Measurements from ENCODE around the gene THSD4. TPM values are rescaled to one million over a fixed set of nuclear protein-coding genes. Genes with fewer than 3 reads are reported as not detected.

The THSD4 gene
- total RNA-seq, 1 donor from 2014 or later, result 73.5 TPM

DNA sequence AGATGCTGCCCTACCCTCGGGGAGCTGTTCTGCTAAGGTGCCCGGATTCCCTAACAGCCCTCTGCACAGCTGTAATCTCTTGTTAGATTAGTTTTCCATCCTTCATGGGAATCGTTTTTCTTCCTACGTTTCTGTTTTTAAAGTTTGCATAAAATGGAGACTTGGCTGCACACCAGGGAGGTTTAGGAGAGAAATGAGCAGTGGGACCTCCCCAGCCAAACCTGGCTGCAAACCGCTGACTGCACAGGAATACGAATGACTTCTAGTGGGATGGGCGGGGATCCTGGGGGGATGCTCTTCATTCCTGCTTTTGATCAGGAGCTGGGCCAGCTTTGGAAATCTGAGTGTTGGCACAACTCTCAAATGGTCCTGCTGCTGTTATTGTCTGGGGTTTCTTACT is 77.5 kb downstream of the THSD4 start:
- H3K4me3 ChIP-seq (ENCODE audit: low read depth, low read length), result no peak overlapping the region
- TF ChIP-seq, protein P1, sequence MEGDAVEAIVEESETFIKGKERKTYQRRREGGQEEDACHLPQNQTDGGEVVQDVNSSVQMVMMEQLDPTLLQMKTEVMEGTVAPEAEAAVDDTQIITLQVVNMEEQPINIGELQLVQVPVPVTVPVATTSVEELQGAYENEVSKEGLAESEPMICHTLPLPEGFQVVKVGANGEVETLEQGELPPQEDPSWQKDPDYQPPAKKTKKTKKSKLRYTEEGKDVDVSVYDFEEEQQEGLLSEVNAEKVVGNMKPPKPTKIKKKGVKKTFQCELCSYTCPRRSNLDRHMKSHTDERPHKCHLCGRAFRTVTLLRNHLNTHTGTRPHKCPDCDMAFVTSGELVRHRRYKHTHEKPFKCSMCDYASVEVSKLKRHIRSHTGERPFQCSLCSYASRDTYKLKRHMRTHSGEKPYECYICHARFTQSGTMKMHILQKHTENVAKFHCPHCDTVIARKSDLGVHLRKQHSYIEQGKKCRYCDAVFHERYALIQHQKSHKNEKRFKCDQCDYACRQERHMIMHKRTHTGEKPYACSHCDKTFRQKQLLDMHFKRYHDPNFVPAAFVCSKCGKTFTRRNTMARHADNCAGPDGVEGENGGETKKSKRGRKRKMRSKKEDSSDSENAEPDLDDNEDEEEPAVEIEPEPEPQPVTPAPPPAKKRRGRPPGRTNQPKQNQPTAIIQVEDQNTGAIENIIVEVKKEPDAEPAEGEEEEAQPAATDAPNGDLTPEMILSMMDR (conservative IDR thresholded peaks at IDR 0.05; ENCODE audit: low read depth, low read length), result no peak
- no peak for DNase-seq (ENCODE audit: low read depth)

DNA sequence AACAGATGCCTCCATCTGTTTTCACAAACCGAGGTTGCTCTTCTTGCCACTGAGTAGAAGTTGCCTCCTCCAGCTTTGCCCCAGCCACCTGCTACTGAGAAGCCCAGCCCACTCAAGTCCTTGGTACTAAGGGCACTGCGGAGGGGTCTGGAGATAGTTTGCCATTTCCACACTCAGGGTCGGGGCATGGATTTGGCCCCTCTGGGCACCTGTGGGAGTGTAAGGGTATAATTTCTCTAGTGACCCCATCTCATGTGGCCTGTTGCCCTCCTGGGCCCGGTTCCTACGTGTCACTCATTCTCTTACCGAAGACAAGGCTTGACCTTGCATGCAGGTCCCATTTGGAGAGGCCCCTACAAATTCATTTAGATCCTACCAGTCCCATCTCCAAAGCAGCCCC is 79.0 kb downstream of the THSD4 start:
- TF ChIP-seq, protein P1 (conservative IDR thresholded peaks at IDR 0.05; ENCODE audit: low read depth, low read length), result no peak
- DNase-seq (ENCODE audit: low read depth), result no peak
- H3K4me3 ChIP-seq (ENCODE audit: low read depth, low read length), result no peak overlapping the region

DNA sequence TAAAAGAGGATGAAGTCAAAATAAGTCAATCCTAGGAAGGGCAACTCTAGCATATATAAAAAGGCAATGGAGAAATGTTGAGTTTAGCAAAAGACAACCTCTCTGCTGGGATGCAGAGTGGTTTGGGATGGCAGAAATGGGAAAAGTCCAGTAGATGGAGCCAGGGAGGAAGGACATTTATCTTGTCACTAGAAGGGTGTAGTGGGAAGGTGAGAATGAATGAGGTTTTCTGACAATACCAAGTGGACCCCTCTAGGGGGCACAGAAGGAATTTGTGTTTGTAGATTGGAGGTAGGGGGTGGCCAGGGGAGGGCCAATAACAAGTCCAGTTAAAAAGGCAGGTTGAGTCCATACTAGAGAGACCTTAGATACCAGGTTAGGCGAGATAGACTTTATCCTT is 80.0 kb downstream of the THSD4 start:
- TF ChIP-seq, protein P1 (conservative IDR thresholded peaks at IDR 0.05; ENCODE audit: low read depth, low read length), result peak; percentile 49
- no peak overlapping the region for H3K4me3 ChIP-seq (ENCODE audit: low read depth, low read length)
- no peak for DNase-seq (ENCODE audit: low read depth)

GRCh38 chr15:71197620-71198019 is 82.3 kb downstream of the THSD4 start:
- no peak for DNase-seq (ENCODE audit: low read depth)
- H3K4me3 ChIP-seq (ENCODE audit: low read depth, low read length), result no peak overlapping the region
- TF ChIP-seq, protein P1 (conservative IDR thresholded peaks at IDR 0.05; ENCODE audit: low read depth, low read length), result no peak

GRCh38 chr15:71198846-71199245 is 83.6 kb downstream of the THSD4 start:
- H3K4me3 ChIP-seq (ENCODE audit: low read depth, low read length), result no peak overlapping the region
- no peak for DNase-seq (ENCODE audit: low read depth)
- TF ChIP-seq, protein P1 (conservative IDR thresholded peaks at IDR 0.05; ENCODE audit: low read depth, low read length), result no peak

DNA sequence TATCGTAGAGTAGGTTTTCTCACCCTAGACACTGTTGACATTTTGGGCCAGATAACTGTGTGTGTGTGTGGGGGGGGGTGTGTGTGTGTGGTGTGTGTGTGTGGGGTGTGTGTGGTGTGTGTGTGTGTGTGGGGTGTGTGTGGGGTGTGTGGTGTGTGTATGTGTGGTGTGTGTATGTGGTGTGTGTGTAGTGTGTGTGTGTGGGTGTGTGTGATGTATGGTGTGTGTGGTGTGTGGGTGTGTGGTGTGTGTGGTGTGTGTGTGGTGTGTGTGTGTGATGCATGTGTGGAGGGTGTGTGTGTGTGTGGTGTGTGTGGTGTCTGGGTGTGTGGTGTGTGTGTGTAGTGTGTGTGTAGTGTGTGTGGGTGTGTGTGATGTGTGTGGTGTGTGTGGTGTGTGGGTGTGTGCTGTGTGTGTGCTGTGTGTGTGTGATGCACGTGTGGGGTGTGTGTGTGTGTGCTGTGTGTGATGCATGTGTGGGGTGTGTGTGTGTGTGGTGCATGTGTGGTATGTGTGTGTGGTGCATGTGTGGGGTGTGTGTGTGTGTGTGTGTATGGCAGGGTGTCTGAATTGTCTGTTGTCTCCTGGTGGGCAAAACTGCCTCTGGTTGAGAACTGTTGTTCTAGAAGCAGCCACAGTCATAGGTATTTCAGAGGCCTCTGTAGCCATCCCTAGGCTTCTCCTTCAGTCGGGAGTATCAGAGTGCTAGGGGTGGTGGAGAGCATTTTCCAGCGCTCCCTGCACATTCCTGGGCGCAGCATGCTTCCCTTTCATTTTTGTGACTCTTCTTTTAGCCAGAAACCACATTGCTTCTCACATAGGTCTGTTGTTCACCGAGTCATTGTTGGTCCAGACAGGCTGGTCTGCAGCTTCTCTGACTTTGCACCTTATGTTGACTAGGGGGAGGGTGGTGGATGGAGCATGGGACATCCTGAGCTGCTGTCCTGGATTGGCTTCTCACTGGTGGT is 84.4 kb downstream of the THSD4 start:
- TF ChIP-seq, protein P1 (conservative IDR thresholded peaks at IDR 0.05; ENCODE audit: low read depth, low read length), result no peak
- H3K4me3 ChIP-seq (ENCODE audit: low read depth, low read length), result no peak overlapping the region
- no peak for DNase-seq (ENCODE audit: low read depth)

DNA sequence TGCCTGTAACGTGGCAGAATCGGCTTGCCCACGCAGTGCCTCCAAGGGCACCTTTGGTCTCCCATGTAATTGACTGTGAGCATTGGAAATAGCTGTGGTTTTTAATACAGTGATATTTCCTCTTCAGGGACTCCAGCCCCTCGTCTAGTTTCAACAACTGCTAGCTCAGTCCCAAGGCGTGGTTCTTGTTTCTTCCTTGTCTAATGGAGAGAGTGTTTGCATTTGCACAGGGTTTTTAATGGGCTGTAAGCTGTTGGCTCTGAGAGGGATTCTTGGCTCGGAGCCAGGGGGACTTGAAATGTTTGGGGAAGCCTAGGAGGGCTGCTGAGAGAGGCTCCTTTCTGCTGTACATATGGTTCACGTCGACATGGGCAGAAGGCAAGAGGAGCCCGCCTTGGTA is 86.2 kb downstream of the THSD4 start:
- H3K4me3 ChIP-seq (ENCODE audit: low read depth, low read length), result no peak overlapping the region
- TF ChIP-seq, protein P1 (conservative IDR thresholded peaks at IDR 0.05; ENCODE audit: low read depth, low read length), result no peak
- no peak for DNase-seq (ENCODE audit: low read depth)

All from epithelial cell of proximal tubule (primary cell).